Osteocyte (in vitro differentiated cells): ENCODE results near the gene EPHB3. TPM values are rescaled to one million over a fixed set of nuclear protein-coding genes. Genes with fewer than 3 reads are reported as not detected.

Experiments
- DNase-seq: peaks from one replicate; pipeline ENCODE4 v3.0.0; 2021; ENCODE audit warnings: mixed read lengths; ENCODE audit not compliant: unreplicated experiment; ENCODE audit errors: extremely low spot score
- H3K27ac Mint-ChIP-seq: one replicate; pipeline ENCODE4 v1.8.0; 2021; ENCODE audit warnings: mild to moderate bottlenecking, mixed read lengths; ENCODE audit not compliant: unreplicated experiment
- H3K27me3 Mint-ChIP-seq: one replicate; pipeline ENCODE4 v1.8.0; 2021; ENCODE audit warnings: mixed read lengths; ENCODE audit not compliant: unreplicated experiment
- H3K36me3 Mint-ChIP-seq: one replicate; pipeline ENCODE4 v1.8.0; 2021; ENCODE audit warnings: mixed read lengths; ENCODE audit not compliant: unreplicated experiment
- H3K4me1 Mint-ChIP-seq: one replicate; pipeline ENCODE4 v1.8.0; 2021; ENCODE audit warnings: mixed read lengths; ENCODE audit not compliant: unreplicated experiment
- H3K4me3 Mint-ChIP-seq: one replicate; pipeline ENCODE4 v1.8.0; 2021; ENCODE audit warnings: mild to moderate bottlenecking, moderate library complexity, mixed read lengths; ENCODE audit not compliant: unreplicated experiment
- H3K9me3 Mint-ChIP-seq: one replicate; pipeline ENCODE4 v1.8.0; 2021; ENCODE audit warnings: mixed read lengths; ENCODE audit not compliant: unreplicated experiment
- CTCF ChIP-seq: fragments of 200-600 bp; sonication (generic); IDR thresholded peaks from 2 replicates; pipeline ENCODE4 v1.5.0; 2021; ENCODE audit warnings: antibody characterized with exemption, mild to moderate bottlenecking, moderate library complexity
- total RNA-seq: library from RNA; stranded (reverse); gene quantifications from 2 replicates; pipeline ENCODE4 v1.2.1, GENCODE V29; 2021

The EPHB3 gene
- total RNA-seq, 1 donor from 2014 or later: 11.4 TPM

- Mint-ChIP-seq H3K4me3 (no peak overlapping the region), H3K36me3 (no peaks in the 10 kb centered on the region), H3K27me3 (peaks cover 69% of the 10 kb centered on the region), H3K9me3 (no peaks in the 10 kb centered on the region), H3K4me1 (peaks cover 17% of the 10 kb centered on the region), H3K27ac (no peak overlapping the region)
- DNase-seq: peak; percentile 8
- no peak for TF ChIP-seq CTCF
Measured at GRCh38 chr3:184523825-184524615, 37.6 kb upstream of the EPHB3 start.

GRCh38 chr3:184524981-184525336 lies 36.6 kb upstream of the EPHB3 start:
- Mint-ChIP-seq H3K4me3 (peak overlapping the region; percentile 71), H3K4me1 (peaks cover 17% of the 10 kb centered on the region), H3K36me3 (no peaks in the 10 kb centered on the region), H3K9me3 (no peaks in the 10 kb centered on the region), H3K27ac (no peak overlapping the region), H3K27me3 (peaks cover 71% of the 10 kb centered on the region)
- no peak for TF ChIP-seq CTCF
- DNase-seq: no peak

- no peaks in the 10 kb centered on the region for H3K9me3 Mint-ChIP-seq
- peaks cover 17% of the 10 kb centered on the region for H3K4me1 Mint-ChIP-seq
- H3K36me3 Mint-ChIP-seq: no peaks in the 10 kb centered on the region
- TF ChIP-seq CTCF: no peak
- peak; percentile 79 for DNase-seq
- peak overlapping the region; percentile 71 for H3K4me3 Mint-ChIP-seq
- peaks cover 76% of the 10 kb centered on the region for H3K27me3 Mint-ChIP-seq
- no peak overlapping the region for H3K27ac Mint-ChIP-seq
Measured at GRCh38 chr3:184525337-184526087, 36.1 kb upstream of the EPHB3 start.

- Mint-ChIP-seq H3K9me3 (no peaks in the 10 kb centered on the region), H3K27ac (no peak overlapping the region), H3K4me3 (peak overlapping the region; percentile 66), H3K36me3 (no peaks in the 10 kb centered on the region), H3K4me1 (peaks cover 17% of the 10 kb centered on the region), H3K27me3 (peaks cover 81% of the 10 kb centered on the region)
- TF ChIP-seq CTCF: no peak
- no peak for DNase-seq
Measured at GRCh38 chr3:184526088-184526433, 35.5 kb upstream of the EPHB3 start.

GRCh38 chr3:184531626-184532280 lies 29.8 kb upstream of the EPHB3 start:
- Mint-ChIP-seq H3K4me3 (no peak overlapping the region), H3K27ac (no peak overlapping the region), H3K36me3 (no peaks in the 10 kb centered on the region), H3K9me3 (no peaks in the 10 kb centered on the region), H3K4me1 (no peaks in the 10 kb centered on the region), H3K27me3 (peaks cover 77% of the 10 kb centered on the region)
- peak; percentile 32 for DNase-seq
- no peak for TF ChIP-seq CTCF
